HG02840 (cell line): Measurements from ENCODE around the gene SEPTIN8.

Source experiments
- ATAC-seq: cut with Tn5 transposase; IDR thresholded peaks from one replicate; pipeline ENCODE4 v1.9.1; 2021; ENCODE audit warnings: mild to moderate bottlenecking, moderate library complexity, moderate number of reproducible peaks; ENCODE audit not compliant: unreplicated experiment, low FRiP score

The SEPTIN8 gene

GRCh38 chr5:132767150-132767549 lies 9.9 kb downstream of the SEPTIN8 start:
- ATAC-seq: no peak

- no peak for ATAC-seq
Observed at GRCh38 chr5:132766806-132767055, 10.3 kb downstream of the SEPTIN8 start.

GRCh38 chr5:132766020-132766805 lies 10.8 kb downstream of the SEPTIN8 start:
- ATAC-seq: no peak

GRCh38 chr5:132765311-132766019 lies 11.6 kb downstream of the SEPTIN8 start:
- ATAC-seq: no peak

- no peak for ATAC-seq
Observed at GRCh38 chr5:132764671-132765238, 12.3 kb downstream of the SEPTIN8 start.

GRCh38 chr5:132764051-132764450 lies 13.0 kb downstream of the SEPTIN8 start:
- ATAC-seq: no peak

GRCh38 chr5:132763181-132764036 lies 13.6 kb downstream of the SEPTIN8 start:
- ATAC-seq: no peak

GRCh38 chr5:132762246-132763000 lies 14.6 kb downstream of the SEPTIN8 start:
- ATAC-seq: no peak

GRCh38 chr5:132761321-132762240 lies 15.5 kb downstream of the SEPTIN8 start:
- ATAC-seq: no peak

- no peak for ATAC-seq
Observed at GRCh38 chr5:132760601-132761317, 16.3 kb downstream of the SEPTIN8 start.

GRCh38 chr5:132760049-132760420 lies 17.0 kb downstream of the SEPTIN8 start:
- no peak for ATAC-seq

GRCh38 chr5:132759114-132760048 lies 17.7 kb downstream of the SEPTIN8 start:
- no peak for ATAC-seq

GRCh38 chr5:132758451-132758850 lies 18.6 kb downstream of the SEPTIN8 start:
- no peak for ATAC-seq

- no peak for ATAC-seq
Observed at GRCh38 chr5:132756542-132756941, 20.5 kb downstream of the SEPTIN8 start.

GRCh38 chr5:132754947-132755346 lies 22.1 kb downstream of the SEPTIN8 start:
- ATAC-seq: no peak

GRCh38 chr5:132754111-132754510 lies 22.9 kb downstream of the SEPTIN8 start:
- ATAC-seq: no peak

GRCh38 chr5:132753135-132753987 lies 23.7 kb downstream of the SEPTIN8 start:
- ATAC-seq: no peak
